ENCODE results near the gene DEPDC1B. TPM values are rescaled to one million over a fixed set of nuclear protein-coding genes. Genes with fewer than 3 reads are reported as not detected.

Gene DEPDC1B
- total and polyA plus RNA-seq, 2 of the 8 experiments (the other 6 are each of a cell fraction or from before 2014, with no cell fraction given), result 30.8 to 67.4 TPM

GRCh38 chr5:60727033-60727679 lies 27.2 kb upstream of the DEPDC1B start:
- no peak for FAIRE-seq
- Histone ChIP-seq H3K4me3 (ENCODE audit: extremely low read depth in 1 of 4, insufficient read depth in 2 of 4, low read depth in 3 of 4, low read length in 4 of 4) (no peak overlapping the region), H3K4ac (replicated peaks; ENCODE audit: insufficient read length, low read depth, low read length) (no peak overlapping the region), H3K23me2 (ENCODE audit: low read depth, low read length) (no peaks in the 10 kb centered on the region), H3K27me3 (replicated peaks in 1 of 4; ENCODE audit: control insufficient read depth in 3 of 4, extremely low read depth in 1 of 4, insufficient read depth in 3 of 4, low read length in 3 of 4) (no peaks in the 10 kb centered on the region), H3K23ac (ENCODE audit: insufficient read length) (no peak overlapping the region), H2BK15ac (ENCODE audit: low read length) (no peak overlapping the region), H3K79me2 (ENCODE audit: control insufficient read depth in 1 of 2, insufficient read depth in 2 of 2, low read length in 2 of 2) (no peaks in the 10 kb centered on the region), H2BK20ac (ENCODE audit: low read length) (no peak overlapping the region), H3K56ac (replicated peaks; ENCODE audit: insufficient read length, low read depth, low read length) (no peak overlapping the region), H4K5ac (ENCODE audit: insufficient read length, low read depth, low read length) (no peak overlapping the region), H3K79me1 (ENCODE audit: low read depth, low read length) (no peaks in the 10 kb centered on the region), H2BK12ac (ENCODE audit: low read depth, low read length) (no peak overlapping the region), H3K9ac (replicated peaks in 1 of 4; ENCODE audit: extremely low read depth in 1 of 4, low read depth in 3 of 4, low read length in 3 of 4) (no peak overlapping the region), H3K9me3 (ENCODE audit: insufficient read depth in 2 of 2, low read depth in 1 of 2, low read length in 1 of 2) (no peaks in the 10 kb centered on the region), H2BK5ac (ENCODE audit: low read depth, low read length) (no peak overlapping the region), H3K18ac (ENCODE audit: extremely low read depth, low read length) (no peak overlapping the region), H4K20me1 (replicated peaks in 1 of 2; ENCODE audit: control insufficient read depth in 1 of 2, insufficient read depth in 2 of 2, low read length in 2 of 2) (no peaks in the 10 kb centered on the region), H3K4me2 (ENCODE audit: insufficient read depth in 1 of 2, low read depth in 2 of 2, low read length in 2 of 2) (no peak overlapping the region), H2BK120ac (replicated peaks; ENCODE audit: low read depth, low read length) (no peak overlapping the region), H3K4me1 (replicated peaks in 1 of 4; ENCODE audit: control insufficient read depth in 3 of 4, insufficient read depth in 4 of 4, low read length in 3 of 4) (no peaks in the 10 kb centered on the region), H4K91ac (replicated peaks; ENCODE audit: insufficient read length, low read length) (no peak overlapping the region), H3K36me3 (ENCODE audit: control insufficient read depth in 2 of 4, insufficient read depth in 4 of 4, low read length in 3 of 4) (no peaks in the 10 kb centered on the region), H3K14ac (ENCODE audit: insufficient read length) (no peak overlapping the region), H3K27ac (ENCODE audit: low read depth, low read length) (no peak overlapping the region), H2AK5ac (ENCODE audit: low read depth, low read length) (no peak overlapping the region), H2AFZ (ENCODE audit: low read length) (no peak overlapping the region), H4K8ac (ENCODE audit: extremely low read depth, insufficient read depth, low read length) (no peak overlapping the region)
- POLR2A ChIA-PET (ENCODE audit: partially characterized antibody), result interaction anchor here (0.7 kb wide), 1 partner anchor 460 kb away, joined by 4 read pairs; no protein-coding TSS in a partner anchor
- CTCF ChIA-PET (ENCODE audit: partially characterized antibody), result interaction anchor here (0.6 to 1.3 kb wide), 4 partner anchors 8 to 331 kb away, joined by 3 to 4 read pairs (median 3); no protein-coding TSS in a partner anchor
- TF ChIP-seq EP300 (IDR thresholded peaks at IDR 0.05; ENCODE audit: borderline replicate concordance in 1 of 2, low read depth in 2 of 2, low read length in 2 of 2) (no peak), USF2 (IDR thresholded peaks at IDR 0.05; ENCODE audit: low read length) (no peak), HDAC6 (IDR thresholded peaks at IDR 0.05; ENCODE audit: low read depth, low read length) (no peak), SIX5 (IDR thresholded peaks at IDR 0.05; ENCODE audit: low read depth, low read length) (no peak), CHD1 (IDR thresholded peaks at IDR 0.05; ENCODE audit: low read depth, low read length) (no peak), TEAD4 (IDR thresholded peaks at IDR 0.05; ENCODE audit: low read depth, low read length) (no peak), SIRT6 (IDR thresholded peaks at IDR 0.05; ENCODE audit: low read length) (no peak), RXRA (IDR thresholded peaks at IDR 0.05; ENCODE audit: insufficient read depth, low read depth, low read length) (no peak)
- DNase-seq (ENCODE audit: low read depth in 1 of 2, low spot score in 2 of 2), result no peak
- WGBS, 2 experiments (ENCODE audit: extremely low coverage in 1 of 2, insufficient coverage in 1 of 2, insufficient read length in 1 of 2, insufficient replicate concordance in 2 of 2, low coverage in 1 of 2, low lambda C conversion rate in 2 of 2, missing lambda C conversion rate in 1 of 2), result 100% methylated on average over 1 of the region's 1 CpG; no CpG with 5 or more reads in 1 of the 2 experiments

All from H1 (cell line).